GM19468 (cell line): Measurements from ENCODE around the gene DAAM1.

Experiments used
- ATAC-seq: cut with Tn5 transposase; IDR thresholded peaks from one replicate; pipeline ENCODE4 v1.9.1; 2021; ENCODE audit warnings: mild to moderate bottlenecking, moderate library complexity, moderate number of reproducible peaks; ENCODE audit not compliant: unreplicated experiment; ENCODE audit errors: extremely low read depth

DAAM1 gene

DNA sequence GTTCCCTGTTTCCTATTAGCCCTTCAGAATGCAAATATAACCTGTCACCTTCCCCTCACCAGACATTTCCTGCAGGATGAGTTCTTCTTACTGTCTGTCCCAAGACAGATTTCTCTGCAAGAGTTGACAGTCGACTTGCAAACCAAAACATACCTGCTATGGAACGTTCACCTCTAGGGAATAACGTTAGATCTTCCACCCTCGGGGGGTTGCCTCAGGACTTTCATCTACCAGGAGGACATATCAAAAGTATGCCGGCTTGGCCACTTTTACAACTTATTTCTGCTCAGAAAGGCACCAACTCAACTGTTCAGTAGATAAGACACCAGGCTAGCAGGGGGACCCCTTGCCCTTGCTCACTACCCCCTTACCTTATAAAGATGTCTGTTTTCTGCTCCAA, 92.5 kb downstream of the DAAM1 start:
- no peak for ATAC-seq

DNA sequence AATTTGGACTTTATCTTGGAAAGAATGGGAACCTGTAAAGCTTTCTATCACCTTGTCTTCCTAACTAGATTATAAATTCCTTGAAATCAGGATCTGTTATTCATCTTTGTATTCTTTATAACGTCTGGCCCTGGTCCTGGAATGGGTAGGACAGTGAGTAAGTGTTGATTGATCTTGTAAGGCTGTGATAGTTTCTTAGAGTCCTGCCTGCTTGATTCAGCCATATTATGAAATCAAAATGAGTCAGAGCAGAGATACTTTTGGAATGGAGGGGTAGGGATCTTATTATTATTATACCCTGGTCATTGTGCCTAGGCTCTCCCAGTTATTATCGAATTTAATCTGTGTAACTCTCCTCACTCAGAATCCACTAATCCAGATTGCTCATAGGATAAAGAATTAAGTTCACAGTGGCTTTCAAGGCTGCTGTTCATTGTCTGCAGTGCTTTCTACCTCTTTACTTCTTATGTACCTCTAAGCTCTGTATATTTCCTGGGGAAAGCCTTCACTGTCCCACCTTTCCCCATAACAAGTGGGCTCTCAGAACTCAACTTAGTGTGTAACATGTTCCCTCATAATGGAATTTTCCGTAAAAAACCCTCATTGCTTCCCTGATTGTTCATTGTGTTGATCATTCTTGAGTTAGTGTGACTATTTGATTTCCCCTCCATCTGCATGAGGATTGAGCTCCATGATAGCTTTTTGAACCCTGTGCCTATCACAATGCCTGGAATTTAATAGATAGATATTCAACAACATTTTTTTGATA, 93.3 kb downstream of the DAAM1 start:
- ATAC-seq: no peak

- no peak for ATAC-seq
These were observed 93.9 kb downstream of the DAAM1 start for GRCh38 chr14:59282378-59282765.

DNA sequence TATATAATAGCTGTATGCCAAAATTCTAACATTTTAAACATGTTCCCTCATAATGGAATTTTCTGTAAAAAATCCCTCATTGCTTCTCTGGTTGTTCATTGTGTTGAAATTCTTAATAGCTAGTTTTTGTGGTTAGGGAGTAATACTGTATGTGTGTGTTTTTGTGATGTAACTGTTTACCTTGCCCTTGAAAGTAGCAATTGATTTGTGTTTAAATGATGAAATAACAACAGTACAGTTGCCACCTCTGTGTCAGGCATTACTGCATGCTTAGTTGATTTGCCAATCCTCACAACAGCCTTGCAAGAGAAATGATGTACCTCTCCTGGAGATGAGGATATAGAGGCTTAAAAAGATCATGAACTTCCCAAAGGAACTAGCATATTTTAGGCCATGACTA, 94.9 kb downstream of the DAAM1 start:
- no peak for ATAC-seq

DNA sequence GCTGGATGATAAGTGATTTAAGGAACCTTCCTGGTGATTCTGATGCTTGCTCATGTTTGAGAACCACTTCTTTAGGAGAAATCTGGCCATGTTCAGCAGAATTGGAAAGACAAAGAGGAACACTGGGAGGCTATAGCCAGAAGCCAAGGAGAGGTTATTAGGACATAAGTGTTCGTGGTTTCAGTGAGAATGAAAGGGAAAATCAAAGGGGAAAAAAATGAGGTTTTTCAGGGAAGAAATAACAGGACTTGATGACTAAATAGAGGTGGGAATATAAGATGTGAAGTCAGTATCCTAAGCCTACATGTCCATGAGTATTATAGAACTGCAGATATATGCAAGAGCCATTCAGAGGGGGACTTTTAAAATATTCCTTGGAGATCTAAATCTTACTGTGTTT, 95.6 kb downstream of the DAAM1 start:
- ATAC-seq: no peak

- ATAC-seq: no peak
These were observed 103.6 kb downstream of the DAAM1 start for GRCh38 chr14:59292028-59292427.

GRCh38 chr14:59292921-59293534, 104.6 kb downstream of the DAAM1 start:
- ATAC-seq: no peak

DNA sequence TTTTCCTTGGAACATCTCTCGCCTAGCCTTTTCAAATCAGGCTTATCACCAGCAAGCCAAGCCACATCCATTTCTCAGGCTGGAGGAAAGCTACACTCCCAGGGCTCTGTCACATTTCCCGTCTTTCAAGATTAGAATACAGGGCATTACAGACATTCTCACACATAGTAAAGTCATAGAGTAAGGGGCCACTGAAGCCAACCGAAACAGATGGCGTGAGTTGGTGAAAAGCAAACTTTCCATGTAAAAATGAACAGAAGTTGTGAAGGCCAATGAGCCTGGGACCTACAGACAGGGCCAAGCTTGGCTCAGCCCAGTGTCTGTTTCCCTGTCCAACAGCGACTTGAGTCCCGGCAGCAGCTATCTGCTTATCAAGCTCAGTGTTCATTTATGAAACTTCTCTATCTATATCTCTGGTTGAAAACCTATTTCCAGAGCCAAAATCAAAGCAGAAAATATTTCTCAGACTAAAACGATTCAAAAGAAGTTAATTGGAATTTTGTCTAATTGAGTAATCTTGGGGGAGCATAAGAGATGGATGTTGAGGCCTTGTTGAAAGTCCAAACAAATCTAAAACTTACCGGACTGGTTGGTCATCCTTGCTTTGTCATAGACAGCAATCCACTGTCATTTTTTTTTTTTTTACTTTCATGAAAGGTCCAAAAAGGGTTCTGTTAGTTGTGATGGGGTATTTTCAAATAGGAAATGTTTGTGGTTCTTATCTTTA, 105.6 kb downstream of the DAAM1 start:
- no peak for ATAC-seq

DNA sequence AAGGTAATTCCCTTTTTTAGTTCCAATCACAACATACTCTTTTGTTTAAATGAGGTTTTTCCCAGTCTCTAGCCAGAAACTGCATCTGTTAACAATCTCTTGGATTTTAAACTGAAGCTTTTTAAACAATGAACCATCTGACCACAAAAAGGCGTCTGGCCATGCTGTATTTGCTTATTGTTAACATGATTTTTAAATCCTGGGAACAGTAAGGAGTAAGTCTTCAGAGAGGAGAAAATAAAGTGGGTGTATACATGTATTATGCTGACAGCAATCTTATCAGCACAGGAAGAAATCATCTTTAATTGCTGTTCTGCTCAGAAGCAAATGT, 106.2 kb downstream of the DAAM1 start:
- ATAC-seq: no peak

- no peak for ATAC-seq
These were observed 107.5 kb downstream of the DAAM1 start for GRCh38 chr14:59295951-59296350.

GRCh38 chr14:59296508-59296907, 108.0 kb downstream of the DAAM1 start:
- no peak for ATAC-seq

GRCh38 chr14:59297071-59297776, 108.8 kb downstream of the DAAM1 start:
- no peak for ATAC-seq

DNA sequence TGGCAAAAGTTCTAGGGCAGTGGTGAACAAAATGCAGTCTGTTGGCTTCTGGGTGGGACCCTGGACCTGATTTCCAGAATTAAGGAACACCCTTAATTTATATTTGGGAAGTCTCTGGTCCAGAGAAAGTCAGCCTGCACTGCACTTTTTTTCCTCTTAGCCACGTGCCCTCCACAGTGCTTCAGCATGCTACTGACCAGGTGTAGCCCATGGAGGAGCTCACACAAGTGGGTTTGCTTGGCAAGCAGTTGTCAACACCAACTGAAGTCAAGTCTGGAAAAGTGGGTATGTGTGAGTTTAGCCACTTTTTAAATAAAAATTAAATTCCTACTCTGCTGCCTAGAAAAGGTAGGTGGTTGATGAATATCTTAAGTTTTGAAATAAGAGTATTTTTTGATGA, 111.3 kb downstream of the DAAM1 start:
- ATAC-seq: no peak

DNA sequence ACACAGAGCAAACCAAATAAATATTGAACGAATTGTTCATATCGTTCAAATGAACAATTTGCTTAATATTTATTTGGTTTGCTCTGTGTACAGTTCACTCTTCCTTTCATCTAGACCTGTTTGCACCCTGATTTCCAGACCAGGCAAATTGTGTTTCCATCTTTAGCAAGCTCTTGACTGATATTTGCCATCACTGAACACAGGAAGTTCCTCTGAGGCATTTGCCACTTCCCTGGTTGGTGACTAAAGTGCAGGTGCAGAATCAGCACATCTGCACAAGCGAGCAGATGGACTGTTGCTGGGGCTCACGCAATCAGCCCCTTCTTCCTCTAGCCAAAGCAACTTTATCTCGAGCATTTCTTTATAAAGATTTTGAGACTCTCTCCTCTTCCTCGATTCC, 112.9 kb downstream of the DAAM1 start:
- ATAC-seq: peak; percentile 74

- no peak for ATAC-seq
These were observed 113.8 kb downstream of the DAAM1 start for GRCh38 chr14:59302313-59302712.

- no peak for ATAC-seq
These were observed 114.7 kb downstream of the DAAM1 start for GRCh38 chr14:59303216-59303615.

DNA sequence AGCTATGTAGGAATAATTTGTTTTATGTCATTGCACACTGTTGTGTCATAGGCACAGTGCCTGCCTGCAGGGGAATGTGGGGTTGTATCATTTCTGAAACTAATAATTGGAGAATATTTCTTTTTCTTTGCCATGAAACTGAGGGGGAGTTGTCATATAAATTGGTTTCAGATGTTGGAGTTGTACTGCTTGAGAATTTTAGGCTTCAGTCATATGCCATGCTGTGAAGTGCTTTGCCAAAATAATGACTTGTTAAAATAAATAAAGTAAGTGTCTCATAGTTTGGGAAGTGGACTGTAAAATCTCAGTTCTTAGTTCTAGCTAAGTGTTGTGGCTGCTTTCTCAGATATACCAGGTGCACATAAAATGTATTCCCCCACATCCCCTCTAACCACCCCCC, 116.8 kb downstream of the DAAM1 start:
- no peak for ATAC-seq

- no peak for ATAC-seq
These were observed 117.5 kb downstream of the DAAM1 start for GRCh38 chr14:59305836-59306555.

GRCh38 chr14:59306775-59307174, 118.3 kb downstream of the DAAM1 start:
- ATAC-seq: no peak

DNA sequence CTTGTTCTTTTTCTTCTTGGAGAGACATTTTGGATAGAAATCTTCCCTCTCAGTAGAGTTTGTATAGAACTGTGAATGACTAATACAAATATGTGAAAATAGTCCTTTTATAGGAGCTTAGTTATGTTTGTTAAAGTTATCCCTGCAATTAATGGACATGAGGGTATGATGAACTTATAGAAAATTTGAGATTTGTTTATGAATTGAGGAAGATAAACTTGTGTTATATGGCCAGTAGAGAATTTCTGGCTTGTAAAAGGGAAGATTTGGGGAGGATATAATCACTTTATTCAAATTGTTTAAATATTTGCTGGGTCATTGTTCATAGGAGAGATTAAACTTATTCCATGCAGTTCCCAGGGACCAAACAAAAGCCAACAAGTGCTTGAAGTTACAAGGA, 119.6 kb downstream of the DAAM1 start:
- no peak for ATAC-seq
